Loucy (cell line): Measurements from ENCODE around the gene FXYD7.
"Not testable (repeated sequence)": the region's sequence is repeated elsewhere in the genome, so short reads cannot be mapped to it uniquely, and the experiment has no call there.

ENCODE experiments used
- H2AFZ ChIP-seq: fragments of 200-600 bp; sonication (generic); 2 replicates; pipeline ENCODE4 v1.6.0; 2016; ENCODE audit warnings: antibody characterized with exemption, mild to moderate bottlenecking, low read length, moderate library complexity
- H3F3A ChIP-seq: fragments of 200-600 bp; 2 replicates; pipeline ENCODE4 v1.6.0; 2016; ENCODE audit warnings: antibody characterized with exemption, low read depth, mild to moderate bottlenecking
- H3K27me3 ChIP-seq: fragments of 200-600 bp; sonication (generic); 2 replicates; pipeline ENCODE4 v1.6.1; 2014; ENCODE audit warnings: low read length, mild to moderate bottlenecking; ENCODE audit not compliant: insufficient read depth, poor library complexity, severe bottlenecking
- H3K36me3 ChIP-seq: fragments of 200-600 bp; sonication (generic); 2 replicates; pipeline ENCODE4 v1.6.1; 2016; ENCODE audit warnings: low read length; ENCODE audit not compliant: insufficient read depth
- H3K4me1 ChIP-seq: fragments of 200-600 bp; sonication (generic); 2 replicates; pipeline ENCODE4 v1.5.1; 2014; ENCODE audit warnings: low read length, mild to moderate bottlenecking; ENCODE audit not compliant: insufficient read depth, poor library complexity, severe bottlenecking
- H3K4me2 ChIP-seq: fragments of 200-600 bp; sonication (generic); 2 replicates; pipeline ENCODE4 v1.6.0; 2014; ENCODE audit warnings: antibody characterized with exemption, low read length, low read depth, mild to moderate bottlenecking; ENCODE audit not compliant: poor library complexity, severe bottlenecking
- H3K4me3 ChIP-seq: fragments of 200-600 bp; sonication (generic); 2 replicates; pipeline ENCODE4 v1.5.1; 2014; ENCODE audit warnings: low read length, mild to moderate bottlenecking, mixed read lengths; ENCODE audit not compliant: poor library complexity, severe bottlenecking
- H3K79me2 ChIP-seq: fragments of 200-600 bp; sonication (generic); 2 replicates; pipeline ENCODE4 v1.6.1; 2014; ENCODE audit warnings: low read length; ENCODE audit not compliant: insufficient read depth
- H3K9ac ChIP-seq: fragments of 200-600 bp; sonication (generic); 2 replicates; pipeline ENCODE4 v1.6.0; 2014; ENCODE audit warnings: mild to moderate bottlenecking, low read depth, low read length, moderate library complexity; ENCODE audit not compliant: poor library complexity, severe bottlenecking
- H3K9me2 ChIP-seq: fragments of 200-600 bp; sonication (generic); replicated peaks from 2 replicates; pipeline ENCODE4 v1.6.1; 2016; ENCODE audit warnings: low read depth, low read length, mixed read lengths
- H3K9me3 ChIP-seq: fragments of 200-600 bp; sonication (generic); 2 replicates; pipeline ENCODE4 v1.6.1; 2014; ENCODE audit warnings: mild to moderate bottlenecking, antibody characterized with exemption, low read length, low read depth; ENCODE audit not compliant: insufficient read depth
- H4K20me1 ChIP-seq: fragments of 200-600 bp; sonication (generic); 2 replicates; pipeline ENCODE4 v1.6.0; 2014; ENCODE audit warnings: antibody characterized with exemption, low read length, mild to moderate bottlenecking; ENCODE audit not compliant: insufficient read depth, poor library complexity, severe bottlenecking
- CTCF ChIP-seq: fragments of 200-600 bp; sonication (generic); conservative IDR thresholded peaks from 2 replicates; pipeline ENCODE4 v1.5.1; 2014; ENCODE audit warnings: mild to moderate bottlenecking, antibody characterized with exemption, low read length
- EZH2phosphoT487 ChIP-seq: fragments of 200-600 bp; IDR thresholded peaks from 2 replicates; pipeline ENCODE4 v1.6.1; 2018; ENCODE audit warnings: antibody characterized with exemption, mild to moderate bottlenecking, moderate library complexity, borderline replicate concordance

FXYD7 gene

GRCh38 chr19:35099155-35099896 is 43.7 kb upstream of the FXYD7 start:
- H3K9ac ChIP-seq, result no peak overlapping the region
- no peaks in the 10 kb centered on the region for H3K36me3 ChIP-seq
- H4K20me1 ChIP-seq, result no peaks in the 10 kb centered on the region
- H3K79me2 ChIP-seq, result no peaks in the 10 kb centered on the region
- no peak overlapping the region for H3K4me2 ChIP-seq
- H3K9me2 ChIP-seq, result no peaks in the 10 kb centered on the region
- H3K4me3 ChIP-seq, result no peak overlapping the region
- no peak overlapping the region for H2AFZ ChIP-seq
- no peaks in the 10 kb centered on the region for H3K4me1 ChIP-seq
- TF ChIP-seq EZH2phosphoT487 (no peak), CTCF (no peak)
- H3K27me3 ChIP-seq, result no peaks in the 10 kb centered on the region
- no peaks in the 10 kb centered on the region for H3F3A ChIP-seq
- H3K9me3 ChIP-seq, result no peaks in the 10 kb centered on the region

GRCh38 chr19:35099897-35100275 is 43.2 kb upstream of the FXYD7 start:
- no peak overlapping the region for H3K4me3 ChIP-seq

GRCh38 chr19:35100588-35101533 is 42.2 kb upstream of the FXYD7 start:
- H3F3A ChIP-seq, result no peaks in the 10 kb centered on the region
- no peak overlapping the region for H3K4me3 ChIP-seq
- H2AFZ ChIP-seq, result no peak overlapping the region
- no peaks in the 10 kb centered on the region for H3K79me2 ChIP-seq
- no peak for TF ChIP-seq EZH2phosphoT487
- H3K27me3 ChIP-seq, result no peaks in the 10 kb centered on the region
- no peaks in the 10 kb centered on the region for H3K9me3 ChIP-seq
- no peak overlapping the region for H3K4me2 ChIP-seq
- H3K36me3 ChIP-seq, result no peaks in the 10 kb centered on the region
- no peaks in the 10 kb centered on the region for H3K9me2 ChIP-seq
- H3K4me1 ChIP-seq, result no peaks in the 10 kb centered on the region
- no peak overlapping the region for H3K9ac ChIP-seq
- no peaks in the 10 kb centered on the region for H4K20me1 ChIP-seq

More at GRCh38 chr19:35099897-35100275, 43.2 kb upstream of the FXYD7 start:
- Histone ChIP-seq H4K20me1 (no peaks in the 10 kb centered on the region), H3K9ac (no peak overlapping the region), H3K4me2 (no peak overlapping the region), H3K4me1 (no peaks in the 10 kb centered on the region), H3F3A (no peaks in the 10 kb centered on the region), H3K79me2 (no peaks in the 10 kb centered on the region), H3K9me2 (no peaks in the 10 kb centered on the region), H2AFZ (no peak overlapping the region), H3K9me3 (no peaks in the 10 kb centered on the region), H3K36me3 (no peaks in the 10 kb centered on the region), H3K27me3 (no peaks in the 10 kb centered on the region)
- TF ChIP-seq CTCF (no peak), EZH2phosphoT487 (no peak)

GRCh38 chr19:35101949-35102348 is 41.1 kb upstream of the FXYD7 start:
- not testable (repeated sequence) for H3K4me2 ChIP-seq, H3F3A ChIP-seq, H2AFZ ChIP-seq, H3K9me3 ChIP-seq, H3K27me3 ChIP-seq, H4K20me1 ChIP-seq, H3K4me1 ChIP-seq, H3K9me2 ChIP-seq, H3K36me3 ChIP-seq, H3K79me2 ChIP-seq, H3K4me3 ChIP-seq, H3K9ac ChIP-seq

- H3F3A ChIP-seq, H4K20me1 ChIP-seq, H3K4me1 ChIP-seq, H3K9me2 ChIP-seq, H3K9ac ChIP-seq, H3K4me2 ChIP-seq, H3K36me3 ChIP-seq, H3K79me2 ChIP-seq, H3K27me3 ChIP-seq, H3K4me3 ChIP-seq, H2AFZ ChIP-seq, H3K9me3 ChIP-seq: not testable (repeated sequence)
Measured at GRCh38 chr19:35103614-35104013, 39.4 kb upstream of the FXYD7 start.
